DOHH2 (cell line): ENCODE measurements around the gene HTR7.

Source experiments
- H3F3A ChIP-seq: fragments of 200-600 bp; sonication (generic), shearing (Covaris generic); 2 replicates; pipeline ENCODE4 v1.6.0; 2016; ENCODE audit warnings: antibody characterized with exemption, mild to moderate bottlenecking; ENCODE audit not compliant: control insufficient read depth, insufficient read depth
- H3K27ac ChIP-seq: fragments of 200-600 bp; sonication (generic); 2 replicates; pipeline ENCODE4 v1.5.1; 2014; ENCODE audit warnings: low read depth, mild to moderate bottlenecking, low read length, moderate library complexity
- H3K27me3 ChIP-seq: fragments of 200-600 bp; sonication (generic); 2 replicates; pipeline ENCODE4 v1.6.1; 2014; ENCODE audit warnings: mild to moderate bottlenecking, low read length, mixed read lengths; ENCODE audit not compliant: control insufficient read depth
- H3K36me3 ChIP-seq: fragments of 200-600 bp; sonication (generic); 2 replicates; pipeline ENCODE4 v1.6.1; 2014; ENCODE audit warnings: mild to moderate bottlenecking, low read length, moderate library complexity, mixed read lengths; ENCODE audit not compliant: control insufficient read depth
- H3K4me1 ChIP-seq: fragments of 200-600 bp; sonication (generic); 2 replicates; pipeline ENCODE4 v1.6.1; 2014; ENCODE audit warnings: mild to moderate bottlenecking, low read length, mixed read lengths; ENCODE audit not compliant: control insufficient read depth
- H3K4me2 ChIP-seq: fragments of 200-600 bp; sonication (generic); 2 replicates; pipeline ENCODE4 v1.6.0; 2014; ENCODE audit warnings: mild to moderate bottlenecking, low read length, moderate library complexity
- H3K4me3 ChIP-seq: fragments of 200-600 bp; sonication (generic); 2 replicates; pipeline ENCODE4 v1.5.1; 2014; ENCODE audit warnings: mild to moderate bottlenecking, low read length, mixed read lengths
- H3K79me2 ChIP-seq: fragments of 200-600 bp; sonication (generic); 2 replicates; pipeline ENCODE4 v1.6.1; 2014; ENCODE audit warnings: mild to moderate bottlenecking, low read length, mixed read lengths; ENCODE audit not compliant: control insufficient read depth
- H3K9me2 ChIP-seq: fragments of 200-600 bp; sonication (generic); replicated peaks from 2 replicates; pipeline ENCODE4 v1.6.1; 2014; ENCODE audit warnings: mild to moderate bottlenecking, low read length, mixed read lengths; ENCODE audit not compliant: control insufficient read depth
- H3K9me3 ChIP-seq: fragments of 200-600 bp; sonication (generic); 2 replicates; pipeline ENCODE4 v1.6.1; 2014; ENCODE audit warnings: antibody characterized with exemption, low read length, mixed read lengths; ENCODE audit not compliant: control insufficient read depth, insufficient read depth
- H4K20me1 ChIP-seq: fragments of 200-600 bp; sonication (generic); 2 replicates; pipeline ENCODE4 v1.6.0; 2014; ENCODE audit warnings: low read depth, mild to moderate bottlenecking, antibody characterized with exemption, low read length, moderate library complexity; ENCODE audit not compliant: control insufficient read depth, insufficient read depth
- EZH2phosphoT487 ChIP-seq: fragments of 200-600 bp; sonication (generic); IDR thresholded peaks from 2 replicates; pipeline ENCODE4 v1.6.1; 2017; ENCODE audit warnings: borderline replicate concordance, mild to moderate bottlenecking, antibody characterized with exemption, low read length, moderate library complexity, mixed read lengths
- TF ChIP-seq, protein P1 (sequence below): fragments of 200-600 bp; sonication (generic); IDR thresholded peaks from one replicate; pipeline ENCODE4 v1.5.1; 2014; ENCODE audit warnings: antibody characterized with exemption, mild to moderate bottlenecking, low read depth, low read length; ENCODE audit not compliant: poor library complexity, severe bottlenecking

Gene HTR7

DNA sequence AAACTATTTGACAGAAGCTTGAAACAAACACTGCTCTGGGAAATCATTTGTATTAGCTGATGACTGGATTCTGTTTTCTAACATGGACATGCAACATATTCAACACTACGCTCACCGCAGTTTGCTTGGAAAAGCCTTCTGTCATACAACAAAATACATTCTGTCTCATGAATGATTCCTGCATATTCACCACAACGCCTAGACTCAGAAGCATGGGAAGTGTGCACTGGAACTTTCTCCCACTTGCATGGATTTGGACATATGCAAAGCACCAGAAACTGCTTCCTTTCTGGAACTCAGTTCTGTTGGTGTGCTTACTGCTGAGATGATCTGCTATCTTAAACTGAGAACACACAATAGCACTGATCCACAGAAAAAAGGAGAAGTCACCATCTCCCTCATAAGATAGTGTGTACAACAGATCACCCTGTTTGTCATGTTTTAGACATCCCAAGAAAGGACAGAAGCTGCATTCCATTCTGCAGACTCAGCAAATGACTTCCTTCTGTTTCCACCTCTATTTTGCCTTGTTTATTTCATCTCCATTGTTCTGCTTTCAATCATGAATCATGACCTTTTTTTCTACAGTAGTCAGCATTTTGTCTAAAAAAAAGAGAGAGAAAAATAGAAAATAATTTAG is 115.8 kb downstream of the HTR7 start:
- Histone ChIP-seq H3K36me3 (no peaks in the 10 kb centered on the region), H3K27ac (no peak overlapping the region), H3K4me1 (no peaks in the 10 kb centered on the region), H4K20me1 (no peaks in the 10 kb centered on the region), H3K4me2 (no peak overlapping the region), H3K9me2 (no peaks in the 10 kb centered on the region), H3K4me3 (no peak overlapping the region), H3K9me3 (no peaks in the 10 kb centered on the region), H3K27me3 (peaks cover 17% of the 10 kb centered on the region), H3K79me2 (no peaks in the 10 kb centered on the region), H3F3A (no peaks in the 10 kb centered on the region)
- TF ChIP-seq, protein P1, sequence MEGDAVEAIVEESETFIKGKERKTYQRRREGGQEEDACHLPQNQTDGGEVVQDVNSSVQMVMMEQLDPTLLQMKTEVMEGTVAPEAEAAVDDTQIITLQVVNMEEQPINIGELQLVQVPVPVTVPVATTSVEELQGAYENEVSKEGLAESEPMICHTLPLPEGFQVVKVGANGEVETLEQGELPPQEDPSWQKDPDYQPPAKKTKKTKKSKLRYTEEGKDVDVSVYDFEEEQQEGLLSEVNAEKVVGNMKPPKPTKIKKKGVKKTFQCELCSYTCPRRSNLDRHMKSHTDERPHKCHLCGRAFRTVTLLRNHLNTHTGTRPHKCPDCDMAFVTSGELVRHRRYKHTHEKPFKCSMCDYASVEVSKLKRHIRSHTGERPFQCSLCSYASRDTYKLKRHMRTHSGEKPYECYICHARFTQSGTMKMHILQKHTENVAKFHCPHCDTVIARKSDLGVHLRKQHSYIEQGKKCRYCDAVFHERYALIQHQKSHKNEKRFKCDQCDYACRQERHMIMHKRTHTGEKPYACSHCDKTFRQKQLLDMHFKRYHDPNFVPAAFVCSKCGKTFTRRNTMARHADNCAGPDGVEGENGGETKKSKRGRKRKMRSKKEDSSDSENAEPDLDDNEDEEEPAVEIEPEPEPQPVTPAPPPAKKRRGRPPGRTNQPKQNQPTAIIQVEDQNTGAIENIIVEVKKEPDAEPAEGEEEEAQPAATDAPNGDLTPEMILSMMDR, result no peak
- no peak for TF ChIP-seq EZH2phosphoT487

DNA sequence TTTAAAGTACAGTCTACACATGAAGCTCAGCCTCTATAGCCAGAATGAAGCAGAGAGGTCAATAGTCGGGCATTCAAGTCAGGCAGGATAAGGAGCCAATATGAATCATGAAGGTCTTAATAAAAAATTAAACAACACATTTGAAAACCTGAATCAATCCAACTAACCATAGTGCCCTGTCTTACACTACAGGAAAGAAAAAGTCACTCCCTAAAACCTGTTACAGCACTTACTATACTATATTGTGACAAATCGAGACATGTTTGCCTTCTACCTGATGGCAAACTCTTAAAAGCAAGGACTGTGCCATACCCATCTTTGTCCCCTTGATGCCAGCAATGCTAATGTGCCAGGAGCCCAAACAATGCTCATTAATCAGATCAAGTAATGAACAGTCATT is 117.6 kb downstream of the HTR7 start:
- Histone ChIP-seq H3K79me2 (no peaks in the 10 kb centered on the region), H4K20me1 (no peaks in the 10 kb centered on the region), H3K27ac (no peak overlapping the region), H3F3A (no peaks in the 10 kb centered on the region), H3K4me3 (no peak overlapping the region), H3K9me3 (no peaks in the 10 kb centered on the region), H3K36me3 (no peaks in the 10 kb centered on the region), H3K27me3 (peaks cover 11% of the 10 kb centered on the region), H3K4me2 (no peak overlapping the region), H3K4me1 (no peaks in the 10 kb centered on the region), H3K9me2 (no peaks in the 10 kb centered on the region)
- TF ChIP-seq, protein P1, result no peak
- TF ChIP-seq EZH2phosphoT487, result no peak

DNA sequence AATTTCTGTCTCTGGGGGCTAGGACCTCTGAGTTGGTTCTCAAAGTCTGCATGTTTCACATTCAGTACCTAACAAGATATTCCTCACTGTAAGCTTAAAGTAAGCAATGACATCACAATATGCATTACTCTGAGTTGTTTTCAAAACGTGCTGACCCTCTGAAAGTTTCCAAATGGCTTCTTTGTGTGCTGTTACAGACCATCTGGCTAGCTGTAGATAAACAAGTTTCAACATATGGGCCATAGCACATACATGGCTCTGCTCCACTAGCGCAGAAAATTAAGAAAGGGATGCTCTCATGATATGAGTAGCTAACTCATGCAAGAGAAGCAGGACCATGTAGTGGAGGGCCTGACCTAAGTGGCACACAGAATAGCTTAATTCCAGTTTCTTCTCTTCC is 119.0 kb downstream of the HTR7 start:
- no peaks in the 10 kb centered on the region for H3K36me3 ChIP-seq
- no peaks in the 10 kb centered on the region for H3K4me1 ChIP-seq
- H4K20me1 ChIP-seq, result no peaks in the 10 kb centered on the region
- H3K4me3 ChIP-seq, result no peak overlapping the region
- H3K9me2 ChIP-seq, result no peaks in the 10 kb centered on the region
- no peaks in the 10 kb centered on the region for H3K9me3 ChIP-seq
- no peaks in the 10 kb centered on the region for H3F3A ChIP-seq
- no peak overlapping the region for H3K4me2 ChIP-seq
- H3K79me2 ChIP-seq, result no peaks in the 10 kb centered on the region
- peaks cover 11% of the 10 kb centered on the region for H3K27me3 ChIP-seq
- TF ChIP-seq EZH2phosphoT487, result no peak
- TF ChIP-seq, protein P1, result no peak
- no peak overlapping the region for H3K27ac ChIP-seq
